Stimulated activated CD8-positive, alpha-beta memory T cell treated with anti-CD3 and anti-CD28 coated beads, Interleukin-4, amount 100 ng/mL, for 4 hours (primary cell): Measurements from ENCODE around the gene RNF166.

ENCODE experiments used
- DNase-seq, 2 donors: peaks; one replicate each; pipeline ENCODE4 v3.0.0-alpha.2; 2020; ENCODE audit warnings: low read depth in 2 of 2, low spot score in 1 of 2

The RNF166 gene

DNA sequence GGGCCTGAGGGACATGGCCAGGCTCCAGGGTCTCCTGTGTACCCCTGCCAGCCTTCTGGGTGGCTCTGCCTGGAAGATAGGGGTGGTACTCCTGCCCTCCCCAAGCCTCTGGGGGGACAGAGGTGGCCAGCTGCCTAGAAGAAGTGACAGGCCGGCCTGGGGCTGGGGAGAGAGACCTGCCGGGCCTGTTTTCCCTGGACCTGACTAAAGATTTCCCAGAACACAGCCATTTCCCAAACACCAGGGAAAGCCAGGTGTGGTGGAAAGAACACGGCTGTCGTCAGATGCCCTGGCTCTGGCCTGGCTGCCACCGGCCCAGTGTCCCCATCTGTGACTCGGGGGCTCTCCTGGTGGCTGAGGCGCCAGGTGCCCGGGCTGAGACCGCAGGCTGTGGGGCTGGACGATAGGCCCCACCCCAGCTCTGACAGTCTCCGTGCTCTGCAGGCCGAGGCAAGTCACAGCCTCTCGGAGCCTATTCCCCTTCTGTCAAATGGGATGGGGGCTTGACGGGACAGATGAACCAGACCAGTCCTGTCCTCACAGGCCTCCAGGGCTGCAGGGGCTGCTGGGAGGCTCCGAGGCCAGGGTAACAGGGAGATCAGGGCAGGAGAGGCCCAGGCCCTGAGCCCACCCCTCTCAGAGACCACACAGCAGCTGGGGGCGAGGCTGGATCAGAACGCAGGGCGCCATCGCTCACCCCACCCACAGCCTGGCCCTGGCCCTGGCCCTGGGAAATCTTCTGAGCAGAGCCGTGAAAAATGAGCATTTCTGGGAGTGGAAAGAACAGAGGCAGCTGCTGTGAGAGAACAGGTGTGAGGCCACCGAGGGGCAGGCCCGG, 33.1 kb upstream of the RNF166 start:
- no peak for DNase-seq

DNA sequence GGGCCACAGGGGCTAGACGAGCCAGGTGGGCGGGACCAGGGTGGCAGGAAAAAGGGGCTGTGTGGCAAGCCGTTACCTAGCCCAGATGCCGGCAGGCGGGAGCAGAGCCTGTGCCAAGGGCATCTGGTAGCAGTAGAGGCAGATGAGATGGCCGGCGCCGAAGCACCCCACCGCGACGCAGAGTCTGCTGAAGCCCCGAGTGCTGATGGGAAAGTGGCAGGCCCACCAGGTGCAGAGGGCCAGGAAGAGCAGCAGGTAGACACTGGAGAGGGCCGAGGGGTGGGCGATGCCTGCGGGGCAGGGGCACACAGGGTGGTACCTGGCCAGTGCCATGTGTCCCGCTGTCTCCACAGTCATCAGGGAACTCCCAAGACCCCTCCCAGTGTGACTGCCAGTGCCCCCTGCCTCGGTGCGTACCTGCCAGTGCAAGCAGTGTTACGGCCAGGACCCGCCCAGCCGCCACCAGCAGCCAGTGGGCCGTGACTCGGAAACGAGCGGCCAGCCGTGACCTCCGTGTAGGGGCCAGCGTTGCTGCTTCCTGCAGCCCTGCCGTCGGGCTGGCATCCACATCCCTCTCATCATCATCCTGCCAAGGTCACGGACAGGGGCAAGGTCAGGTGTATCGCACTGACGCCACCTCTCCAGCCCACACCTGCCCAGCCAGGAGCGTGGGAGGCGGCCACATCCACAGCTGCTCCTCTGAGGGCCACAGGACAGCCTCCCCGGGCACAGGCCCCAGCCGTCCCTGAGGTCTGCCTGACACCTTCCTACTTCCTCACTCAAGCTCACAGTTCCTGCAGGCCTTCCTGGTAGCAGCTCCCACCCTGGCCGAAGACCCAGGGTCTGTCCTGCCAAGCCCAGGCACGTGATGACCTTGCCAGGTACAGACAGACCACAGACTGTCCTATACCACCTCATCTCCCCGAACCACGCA, 32.2 kb upstream of the RNF166 start:
- no peak for DNase-seq

DNA sequence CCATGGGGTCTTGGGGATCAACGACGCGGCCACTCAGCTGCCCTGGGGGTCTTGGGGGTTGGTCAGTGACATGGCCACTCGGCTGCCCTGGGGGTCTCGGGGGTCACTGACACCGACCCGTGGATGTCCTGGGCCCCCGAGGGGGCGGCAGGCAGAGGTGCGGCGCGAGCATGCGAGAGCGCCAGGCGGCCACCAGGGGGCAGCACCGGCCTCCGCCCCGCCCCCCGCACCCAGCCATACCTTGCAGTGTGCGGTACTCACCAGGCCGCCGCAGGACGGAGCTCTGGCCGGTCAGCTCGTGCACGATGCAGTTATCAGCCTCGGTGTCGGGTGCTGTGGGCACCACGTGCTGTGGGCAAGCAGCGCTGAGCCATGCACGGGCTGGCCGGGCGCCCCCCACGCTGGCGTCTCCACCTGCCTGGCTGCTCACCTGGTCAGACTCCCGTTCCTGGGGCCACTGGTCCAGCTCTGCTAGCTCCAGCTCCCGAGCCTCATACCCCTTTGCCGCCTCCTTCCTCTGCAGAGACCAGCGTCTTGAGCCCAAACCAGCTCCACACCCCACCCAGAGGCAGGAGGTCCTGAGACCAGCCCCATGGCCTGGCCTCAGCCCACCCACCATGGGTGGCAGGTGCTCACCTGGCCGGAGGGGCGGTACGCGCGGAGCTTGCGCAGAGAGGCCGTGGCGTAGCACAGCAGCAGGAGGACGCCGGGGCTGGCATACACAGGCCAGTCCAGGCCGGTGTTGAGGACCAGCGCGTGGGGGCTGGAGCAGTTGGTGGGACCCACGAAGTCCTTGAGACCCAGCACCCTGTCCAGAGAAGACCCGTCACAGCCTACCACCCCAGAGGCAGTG, 31.3 kb upstream of the RNF166 start:
- peak; percentile 8 to 55 for DNase-seq

- no peak for DNase-seq
Measured at GRCh38 chr16:88736496-88736895, 30.3 kb upstream of the RNF166 start.

- DNase-seq, result no peak
Measured at GRCh38 chr16:88736088-88736487, 29.9 kb upstream of the RNF166 start.

- DNase-seq, result no peak
Measured at GRCh38 chr16:88735616-88736015, 29.4 kb upstream of the RNF166 start.

DNA sequence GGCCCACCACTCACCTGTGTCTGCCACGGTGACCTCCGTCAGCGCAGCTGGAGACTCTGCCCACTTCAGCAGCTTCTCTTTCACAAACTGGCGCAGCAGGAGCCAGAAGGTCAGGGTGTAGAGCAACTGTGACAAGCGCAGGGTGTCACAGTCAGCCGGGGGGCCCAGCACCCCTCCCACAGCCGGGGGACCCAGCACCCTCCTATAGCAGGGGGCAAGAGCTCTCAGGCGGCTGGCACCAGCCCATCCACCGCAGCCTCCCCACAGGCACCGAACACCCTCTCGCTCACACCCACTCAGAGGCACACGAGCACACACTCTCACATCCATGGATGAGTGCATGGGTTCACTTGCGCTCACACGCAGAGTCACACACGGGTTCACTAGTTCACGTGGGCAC, 28.9 kb upstream of the RNF166 start:
- DNase-seq, result no peak

GRCh38 chr16:88734361-88734728, 28.1 kb upstream of the RNF166 start:
- no peak for DNase-seq

DNA sequence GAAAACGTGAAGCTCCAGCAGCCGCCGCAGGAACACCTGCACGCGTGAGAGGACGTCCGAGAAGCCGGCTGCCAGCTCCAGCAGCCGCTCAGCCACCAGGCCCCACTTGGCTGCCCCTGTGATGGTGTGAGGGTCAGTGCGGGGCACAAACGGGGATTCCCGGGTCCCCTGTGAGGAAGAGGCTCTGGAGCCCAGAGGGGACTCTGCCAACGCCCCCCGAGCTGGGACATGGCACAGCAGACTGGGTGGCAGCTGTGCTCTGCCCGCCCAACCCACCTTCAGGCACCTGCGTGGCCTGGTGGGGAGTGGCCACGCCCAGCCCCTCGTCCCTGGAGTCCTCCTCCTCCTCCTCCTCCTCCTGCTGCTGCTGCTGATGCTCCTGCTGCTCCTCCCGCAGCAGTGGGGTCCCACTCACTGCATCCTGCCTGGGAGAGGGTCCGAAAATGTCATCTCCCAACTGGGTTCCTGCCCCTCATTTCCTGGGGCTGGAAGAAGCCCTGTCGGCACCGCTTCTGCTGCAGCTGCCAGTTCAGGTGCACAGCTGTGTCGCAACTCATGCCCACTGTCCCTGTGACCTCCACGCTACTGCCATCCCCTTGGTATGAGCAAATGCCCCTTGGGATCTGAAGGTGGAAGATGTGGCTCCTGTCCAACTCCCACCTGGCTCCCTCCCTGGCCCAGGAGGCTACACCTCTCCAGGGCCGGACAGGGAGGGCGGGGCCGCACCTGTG, 27.6 kb upstream of the RNF166 start:
- no peak for DNase-seq

GRCh38 chr16:88732961-88733294, 26.7 kb upstream of the RNF166 start:
- no peak for DNase-seq

GRCh38 chr16:88732172-88732960, 26.2 kb upstream of the RNF166 start:
- no peak for DNase-seq

GRCh38 chr16:88731699-88732098, 25.5 kb upstream of the RNF166 start:
- no peak for DNase-seq

DNA sequence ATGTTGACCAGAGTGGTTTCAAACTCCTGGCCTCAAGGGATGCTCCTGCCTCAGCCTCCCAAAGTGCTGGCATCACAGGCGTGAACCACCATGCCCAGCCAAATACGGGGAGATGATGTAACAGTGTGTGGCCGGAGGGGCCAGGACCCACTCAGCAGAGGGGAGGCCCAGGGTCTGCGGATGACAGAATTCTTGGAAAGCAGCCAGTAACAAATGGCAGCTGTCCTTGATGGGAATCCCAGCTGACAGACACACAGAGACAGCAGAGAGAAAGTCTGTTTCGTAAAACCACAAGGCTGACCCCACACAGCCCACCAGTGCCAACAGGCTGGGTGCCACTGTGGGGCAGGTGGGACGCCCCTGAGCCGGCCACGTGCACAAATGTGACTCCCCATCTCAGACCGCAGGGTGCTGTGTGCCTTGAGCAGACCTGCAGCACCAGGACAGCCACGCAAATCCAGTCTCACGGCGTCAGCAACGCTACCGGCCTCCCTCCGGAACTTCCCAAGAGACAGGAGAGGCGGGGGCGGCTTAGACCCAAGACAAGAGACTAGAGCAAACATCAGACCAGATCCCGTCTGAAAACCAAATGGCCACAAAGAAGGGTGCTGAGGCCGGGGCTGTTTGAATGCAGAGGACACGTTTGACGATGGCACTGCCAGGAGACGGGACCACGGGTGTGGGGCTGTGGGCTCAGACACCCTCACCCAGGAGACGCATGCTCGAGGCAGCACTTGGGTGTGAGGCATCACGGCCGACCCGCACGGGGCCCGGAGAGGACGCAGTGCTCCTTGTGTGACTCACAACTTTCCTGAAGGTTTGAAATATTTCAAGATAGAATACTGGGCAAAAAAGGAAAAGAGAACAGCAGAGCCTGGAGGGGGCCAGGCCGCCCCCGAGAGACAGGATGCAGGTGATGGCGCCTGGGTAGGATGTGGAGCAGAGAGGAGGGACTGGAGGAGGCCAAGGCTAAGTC, 24.7 kb upstream of the RNF166 start:
- DNase-seq, result no peak

GRCh38 chr16:88727871-88728270, 21.7 kb upstream of the RNF166 start:
- DNase-seq, result no peak

DNA sequence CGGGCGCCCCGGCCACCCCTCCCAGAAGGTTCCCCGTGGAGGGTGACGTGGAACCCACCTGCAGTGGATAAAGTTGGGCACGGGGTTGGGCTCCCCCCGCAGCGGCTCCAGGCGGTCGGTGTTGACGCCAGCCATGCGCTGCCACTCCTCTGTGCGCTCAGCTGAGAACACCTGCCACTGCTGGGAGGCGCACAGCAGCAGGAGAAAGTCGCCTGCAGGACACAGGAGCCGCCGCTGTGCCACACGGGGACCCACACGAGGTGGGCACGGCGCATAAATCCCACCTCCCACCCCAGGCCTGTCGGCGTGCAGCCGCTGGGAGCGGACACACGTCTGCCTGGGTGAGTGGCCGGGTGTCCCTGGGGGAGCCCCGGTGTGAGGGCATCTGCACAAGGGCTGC, 20.8 kb upstream of the RNF166 start:
- no peak for DNase-seq

- DNase-seq, result no peak
Measured at GRCh38 chr16:88726408-88726749, 20.2 kb upstream of the RNF166 start.

DNA sequence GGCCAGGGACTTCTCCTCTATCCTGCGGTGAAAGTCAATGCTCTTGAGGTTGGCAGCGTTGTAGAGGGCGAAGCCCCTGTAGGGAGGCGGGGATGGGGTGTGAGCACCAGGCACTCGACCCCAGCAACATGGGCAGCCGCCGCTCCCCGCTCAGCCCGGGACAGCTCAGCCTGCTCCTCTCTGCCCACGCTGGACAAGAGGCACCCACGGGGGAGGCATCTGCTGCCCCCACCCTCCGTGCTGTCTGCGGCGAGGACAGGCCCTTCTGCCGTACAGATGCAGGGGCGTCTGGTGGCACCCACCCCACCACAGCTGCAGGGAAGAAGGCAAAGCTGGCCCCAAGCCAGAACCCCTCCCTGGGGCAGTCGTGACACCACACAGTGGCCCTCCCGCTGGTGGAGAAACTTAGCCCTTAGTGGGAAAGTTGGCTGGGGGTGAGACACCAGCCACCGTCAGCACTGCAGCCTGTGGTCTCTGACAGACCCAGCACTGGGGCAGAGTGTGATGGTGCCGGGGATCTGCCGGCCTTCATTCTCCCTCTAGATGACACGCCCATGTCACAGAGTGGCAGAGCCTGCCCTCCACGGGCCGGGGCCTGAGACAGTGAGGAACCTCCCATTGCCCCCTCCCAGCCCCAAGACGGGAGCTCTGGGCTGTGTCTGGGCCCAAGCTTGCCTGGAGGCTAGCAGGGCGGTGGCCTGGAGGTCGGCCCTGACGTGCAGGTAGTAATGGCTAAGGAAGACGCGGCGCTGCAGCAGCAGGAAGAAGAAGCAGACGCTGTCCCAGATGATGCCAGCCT, 19.6 kb upstream of the RNF166 start:
- DNase-seq, result no peak
